HG03095 (cell line): ENCODE data around the gene SPRY2.
A peak's percentile ranks its signal among the peaks of the same experiment; 100 is the strongest.

Experiments used
- ATAC-seq: cut with Tn5 transposase; IDR thresholded peaks from one replicate; pipeline ENCODE4 v1.9.1; 2021; ENCODE audit warnings: moderate library complexity; ENCODE audit not compliant: unreplicated experiment

Gene SPRY2, protein sequence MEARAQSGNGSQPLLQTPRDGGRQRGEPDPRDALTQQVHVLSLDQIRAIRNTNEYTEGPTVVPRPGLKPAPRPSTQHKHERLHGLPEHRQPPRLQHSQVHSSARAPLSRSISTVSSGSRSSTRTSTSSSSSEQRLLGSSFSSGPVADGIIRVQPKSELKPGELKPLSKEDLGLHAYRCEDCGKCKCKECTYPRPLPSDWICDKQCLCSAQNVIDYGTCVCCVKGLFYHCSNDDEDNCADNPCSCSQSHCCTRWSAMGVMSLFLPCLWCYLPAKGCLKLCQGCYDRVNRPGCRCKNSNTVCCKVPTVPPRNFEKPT

DNA sequence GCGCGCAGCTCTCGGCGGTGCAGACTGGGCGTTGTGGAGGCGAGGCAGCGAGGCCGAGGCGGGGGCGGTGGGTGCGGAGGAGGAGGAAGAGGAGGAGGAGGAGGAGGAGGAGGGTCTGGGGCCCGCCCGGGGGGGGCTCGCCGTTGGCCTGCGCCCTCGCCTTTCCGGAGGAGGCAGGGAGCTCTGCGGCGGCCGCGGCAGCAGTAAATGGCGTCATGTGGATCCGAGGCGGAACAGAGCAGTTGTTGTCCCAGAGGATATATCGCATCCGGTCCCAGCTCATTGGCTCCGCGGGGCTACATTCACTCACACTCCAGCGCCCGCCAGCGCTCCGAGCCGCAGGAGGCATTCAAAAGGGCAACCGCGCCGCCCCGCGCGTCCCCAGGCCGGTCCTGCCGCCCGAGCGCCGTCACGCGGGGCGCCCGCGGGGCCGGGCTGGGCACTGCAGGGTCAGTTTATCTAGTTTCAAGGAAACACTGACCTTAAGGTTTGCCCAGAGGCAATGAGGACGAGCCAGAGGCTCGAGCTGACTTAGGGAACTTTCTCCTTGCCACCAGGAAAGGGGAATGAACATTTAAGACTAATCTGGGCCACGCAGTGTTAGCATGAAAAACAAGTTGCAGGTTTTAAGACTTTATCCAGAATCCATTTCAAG is at the start of gene SPRY2:
Gene SPRY2, minus strand, starts transcription at position 26 of the 655 bp plus-strand sequence. CDS start 3,421 bp downstream, outside the sequence.
- ATAC-seq, result peak; percentile 49

DNA sequence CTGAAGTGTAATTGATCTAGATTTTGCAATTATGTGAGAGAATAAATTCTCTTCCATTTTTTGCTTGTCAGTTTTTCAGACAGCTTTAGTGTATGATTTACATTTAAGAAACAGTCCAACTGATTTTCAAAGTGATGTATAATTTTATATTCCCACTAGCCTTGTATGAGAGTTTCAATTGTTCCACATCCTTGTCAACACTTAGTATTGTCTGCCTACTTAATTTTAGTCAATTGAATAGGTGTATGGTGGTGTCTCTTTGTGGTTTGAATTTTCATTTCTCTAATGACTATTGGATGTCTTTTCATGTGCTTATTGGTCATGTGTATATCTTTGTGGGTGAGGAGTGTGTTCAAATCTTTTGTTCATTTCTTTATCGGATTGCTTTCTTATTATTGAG is 49.4 kb upstream of the SPRY2 start:
- no peak for ATAC-seq

DNA sequence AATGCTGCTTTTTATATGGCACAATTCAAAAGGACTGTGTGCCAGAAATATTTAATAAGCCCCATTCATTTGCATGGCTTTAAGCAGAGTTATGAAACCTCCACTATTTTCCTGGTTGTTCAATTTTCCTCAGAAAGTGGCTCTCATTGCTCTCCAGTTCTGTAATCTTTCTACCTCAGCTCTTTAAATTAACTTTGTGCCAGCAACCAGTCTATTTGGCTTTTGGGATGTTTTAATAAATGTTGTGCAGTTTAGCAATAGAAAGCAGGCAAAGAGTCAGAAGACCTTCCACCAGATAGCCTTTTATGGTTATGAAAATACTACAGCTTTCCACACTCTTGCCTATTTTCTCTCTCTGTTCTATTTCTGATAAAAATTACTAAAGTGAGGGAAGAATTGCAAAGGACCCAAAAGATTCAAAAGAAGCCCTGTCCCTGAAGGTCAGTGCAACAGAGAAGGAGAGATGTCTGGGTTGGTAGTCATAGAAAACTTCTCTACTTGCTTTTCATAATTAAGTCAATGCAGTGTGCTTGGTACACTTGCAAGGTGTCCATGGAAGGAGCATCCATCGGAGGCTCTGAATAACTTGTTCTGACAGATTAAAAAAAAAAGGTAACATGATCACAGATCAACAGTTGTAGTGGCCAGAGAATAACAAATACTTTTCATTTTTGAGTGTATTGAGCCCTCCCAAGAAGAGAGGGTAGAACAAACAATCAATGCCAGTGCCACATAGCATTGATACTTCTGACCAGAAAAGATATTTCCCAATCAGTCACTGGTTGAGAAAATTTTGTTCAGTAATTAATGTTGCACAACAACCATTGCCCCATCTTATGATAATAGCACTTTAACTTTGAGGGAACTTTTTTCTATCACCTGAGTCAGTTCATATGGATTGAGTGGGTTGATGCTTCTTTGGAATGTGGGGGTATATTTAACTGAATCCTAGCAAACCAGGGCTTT is 48.4 kb upstream of the SPRY2 start:
- ATAC-seq, result no peak

DNA sequence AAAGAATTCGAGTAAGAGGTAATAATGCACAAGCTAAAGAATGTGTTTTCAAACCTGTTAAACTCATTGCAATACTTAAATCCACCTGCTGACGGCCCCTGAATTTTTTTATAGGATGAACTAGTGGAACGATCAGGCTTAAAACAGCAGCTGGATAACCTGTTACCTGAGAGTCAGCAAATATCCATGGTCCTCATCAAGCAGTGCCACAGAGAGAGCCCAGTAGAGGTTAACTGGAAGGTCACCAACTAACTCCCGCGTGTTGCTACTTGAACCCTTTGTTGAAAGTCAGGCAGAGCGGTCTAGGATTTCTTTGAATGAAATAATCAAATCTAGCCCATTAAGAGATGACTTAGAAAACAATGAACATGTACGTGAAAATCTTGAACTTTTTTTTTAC is 47.6 kb upstream of the SPRY2 start:
- no peak for ATAC-seq

DNA sequence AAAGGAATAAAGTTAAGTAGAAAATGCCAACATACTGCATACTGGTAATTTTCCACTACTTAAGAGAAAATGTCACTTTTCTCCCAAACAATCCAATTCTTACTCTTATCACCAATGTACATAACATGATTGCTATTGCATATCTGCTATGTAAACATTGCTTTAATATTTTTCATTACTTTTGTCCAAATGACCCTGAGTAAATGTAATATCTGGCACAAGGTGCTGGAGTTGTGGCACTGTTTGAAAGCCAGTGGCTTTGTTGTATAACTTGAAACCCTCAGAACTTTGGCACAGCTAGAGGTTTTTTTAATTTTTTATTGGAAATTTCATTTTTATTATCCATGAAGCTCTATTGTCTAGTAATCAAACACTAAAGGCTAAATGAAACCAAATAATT is 45.7 kb upstream of the SPRY2 start:
- ATAC-seq, result no peak

DNA sequence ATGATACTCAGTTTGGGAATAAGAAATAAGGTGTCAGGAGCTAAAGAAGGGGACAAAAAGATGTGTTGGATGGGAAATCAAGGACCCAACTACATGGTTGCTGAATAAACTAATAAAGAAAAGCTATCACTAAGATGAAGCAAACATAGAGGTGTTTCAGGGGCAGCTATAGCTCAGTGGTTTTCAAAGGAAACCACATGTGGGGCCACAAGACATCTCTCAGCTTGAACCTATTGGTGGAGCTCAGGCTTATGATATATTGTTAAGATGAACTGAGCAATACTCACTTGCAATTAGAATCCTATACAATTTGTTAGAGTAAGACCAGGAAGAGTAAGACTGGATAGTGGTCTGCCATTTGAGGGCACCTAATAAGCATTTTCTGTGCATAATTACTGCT is 45.1 kb upstream of the SPRY2 start:
- ATAC-seq, result no peak

DNA sequence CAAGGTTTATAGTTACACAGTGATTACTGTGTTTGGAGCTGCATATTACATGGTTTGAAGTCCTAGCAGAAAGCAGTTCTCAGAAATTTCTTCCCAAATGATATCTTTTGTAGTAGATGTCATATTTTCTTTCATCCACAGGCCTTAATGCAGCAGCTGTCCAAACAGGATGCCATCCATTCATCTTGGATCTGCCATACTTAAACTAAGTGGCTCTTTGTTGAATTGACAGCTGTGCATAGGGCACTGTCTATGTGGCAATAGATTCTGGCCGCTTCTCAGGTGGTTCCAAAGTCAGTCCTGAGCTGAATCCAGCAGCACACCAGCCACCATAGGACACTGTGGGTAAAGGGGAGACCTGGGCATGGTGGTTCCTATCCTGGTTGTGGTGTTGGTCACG is 41.6 kb upstream of the SPRY2 start:
- no peak for ATAC-seq

DNA sequence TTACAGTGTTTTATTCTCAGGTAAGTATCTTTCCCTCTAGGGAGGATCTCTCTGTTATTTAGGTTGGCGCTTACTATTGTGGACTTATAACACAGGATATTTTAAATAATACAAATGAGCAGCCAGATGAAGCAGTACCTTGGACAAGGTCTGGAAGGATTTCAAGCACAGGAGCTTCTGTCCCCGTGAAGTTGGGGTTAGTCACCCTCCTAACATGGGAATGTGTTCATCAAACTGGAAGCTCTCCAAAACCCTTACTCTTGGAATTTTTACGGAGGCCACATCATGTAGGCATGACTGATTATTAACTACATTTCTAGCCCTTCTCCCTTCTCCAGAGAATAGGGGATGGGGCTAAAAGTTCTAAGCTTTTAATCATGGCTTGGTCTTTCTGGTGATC is 38.3 kb upstream of the SPRY2 start:
- no peak for ATAC-seq

DNA sequence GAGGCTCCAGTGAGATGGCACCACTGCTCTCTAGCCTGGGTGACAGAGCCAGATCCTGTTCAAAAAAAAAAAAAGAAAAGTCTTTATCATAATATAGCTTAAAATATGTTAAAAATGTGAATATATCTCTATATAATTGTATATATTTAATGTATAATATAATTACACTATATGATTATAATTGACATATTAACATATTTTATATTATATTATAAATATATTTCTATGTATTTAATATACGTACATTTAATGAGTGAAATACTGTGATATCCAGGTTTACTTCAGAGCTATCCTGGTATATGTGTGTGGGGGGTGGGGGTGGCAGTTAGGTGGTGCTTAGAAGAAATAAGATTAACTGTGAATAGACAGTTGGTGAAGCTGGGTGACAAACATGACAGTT is 35.6 kb upstream of the SPRY2 start:
- ATAC-seq, result no peak

DNA sequence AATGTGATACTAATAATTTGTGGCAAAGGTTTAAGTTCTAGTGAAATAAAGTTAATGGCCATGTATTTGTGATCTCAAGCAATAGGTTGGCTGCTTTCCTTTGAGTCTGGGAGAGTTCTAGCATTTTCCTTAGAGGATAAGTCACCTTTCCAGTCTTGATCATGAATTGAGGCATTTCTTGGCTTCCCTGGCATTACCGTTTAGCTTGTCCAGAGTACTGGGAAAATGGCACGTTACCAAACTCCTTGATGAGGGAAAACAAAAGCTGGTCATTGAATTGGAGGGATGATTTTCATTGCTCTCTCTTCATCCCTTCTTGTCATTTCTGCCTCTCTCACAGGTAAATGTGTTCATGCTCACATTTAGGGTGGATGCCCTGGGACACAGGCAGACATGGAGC is 34.0 kb upstream of the SPRY2 start:
- no peak for ATAC-seq

DNA sequence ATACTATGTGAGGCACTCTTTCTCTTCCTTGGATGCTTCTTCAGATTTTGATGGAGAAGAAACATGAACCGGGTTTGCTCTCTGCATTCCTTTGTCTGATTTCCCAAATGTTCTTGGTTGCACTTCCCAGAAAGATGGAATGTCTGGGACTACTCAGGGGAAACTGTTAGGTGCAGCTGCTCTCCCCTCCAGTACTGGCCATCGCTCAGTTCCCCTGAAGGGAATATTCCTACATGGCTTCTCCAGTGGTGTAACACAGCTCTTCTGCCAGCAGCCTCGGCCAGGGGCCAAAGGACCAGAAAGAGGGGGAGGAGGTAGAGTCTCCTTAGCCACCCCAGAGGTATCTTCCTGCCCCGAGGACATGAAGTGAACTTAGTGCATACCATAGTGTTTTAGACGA is 33.5 kb upstream of the SPRY2 start:
- no peak for ATAC-seq

DNA sequence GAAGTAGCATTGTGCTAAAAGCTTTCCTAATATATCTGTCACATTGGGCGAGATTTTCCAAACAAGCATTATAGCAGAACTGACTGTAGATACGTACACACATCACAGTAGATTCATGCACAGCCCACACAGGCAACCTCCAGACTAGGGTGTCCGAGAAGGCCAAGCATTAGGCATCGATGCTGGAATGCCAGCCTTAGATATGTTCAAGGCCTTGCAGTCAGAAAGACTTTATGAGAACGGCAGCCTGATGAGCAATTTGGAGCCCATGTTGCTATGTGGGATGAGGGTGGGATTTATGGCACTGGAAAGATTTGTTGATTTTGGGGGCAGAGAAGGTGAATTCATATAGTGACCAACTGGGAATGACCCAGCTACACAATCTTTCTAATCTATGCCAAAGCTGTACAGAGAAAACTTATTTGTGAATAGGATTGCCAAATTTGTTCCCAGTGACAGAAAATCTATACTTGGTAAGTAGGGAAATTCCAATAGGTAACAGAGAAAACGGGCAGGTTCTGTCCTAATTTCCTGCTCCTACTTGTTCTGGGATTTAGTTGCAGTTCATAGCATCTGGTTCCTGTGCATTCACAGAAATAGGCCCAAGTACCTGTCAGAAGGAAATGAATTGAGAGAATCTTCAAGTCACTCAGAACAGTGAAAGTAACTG is 31.0 kb upstream of the SPRY2 start:
- ATAC-seq, result no peak

DNA sequence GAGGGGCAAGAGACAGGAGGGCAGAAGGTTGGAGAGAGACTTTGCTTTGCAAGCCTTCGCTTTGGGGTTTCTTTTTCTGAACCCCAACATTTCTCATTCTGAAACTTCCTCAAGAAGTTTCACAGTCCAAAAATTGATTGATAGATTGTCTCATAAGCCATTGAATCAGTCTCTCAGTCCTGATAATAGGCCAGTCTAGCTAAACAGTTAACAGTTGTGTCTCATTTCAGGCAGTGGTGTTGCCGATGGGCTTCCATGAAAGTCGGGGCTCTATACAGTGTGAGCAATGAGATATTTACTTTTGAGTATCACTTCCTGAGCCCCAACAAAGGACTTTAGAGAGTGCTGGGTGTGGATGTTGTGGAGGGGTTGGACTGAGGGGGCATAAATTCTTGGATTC is 26.5 kb upstream of the SPRY2 start:
- no peak for ATAC-seq

DNA sequence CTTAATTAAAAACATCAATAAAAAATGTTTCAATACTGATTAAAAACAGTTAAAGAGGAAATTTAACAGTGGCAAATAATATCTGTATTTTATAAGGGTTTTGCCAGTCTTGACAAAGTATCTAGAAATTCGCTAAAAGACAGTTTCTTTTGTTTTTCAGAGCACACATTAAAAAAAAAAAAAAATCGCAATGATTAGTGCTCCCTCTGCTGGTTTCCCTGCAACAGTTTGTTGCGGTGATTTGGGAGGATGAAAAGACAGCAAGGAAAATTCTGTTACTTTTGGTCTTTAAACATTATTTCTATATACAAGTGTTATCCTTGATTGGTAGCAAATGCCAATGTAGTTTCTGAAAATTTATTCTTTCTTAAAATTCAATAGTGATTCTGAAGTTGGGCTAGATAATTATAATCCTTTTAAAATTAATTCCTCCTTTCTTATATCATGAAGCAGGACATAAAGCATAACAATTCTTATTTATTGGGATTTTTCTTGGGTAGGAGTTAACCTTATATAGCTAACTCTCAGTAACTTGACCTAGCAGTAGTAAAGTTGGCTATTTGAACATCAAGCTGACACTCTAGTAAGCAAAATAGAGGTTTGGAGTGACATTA is 23.1 kb upstream of the SPRY2 start:
- no peak for ATAC-seq

DNA sequence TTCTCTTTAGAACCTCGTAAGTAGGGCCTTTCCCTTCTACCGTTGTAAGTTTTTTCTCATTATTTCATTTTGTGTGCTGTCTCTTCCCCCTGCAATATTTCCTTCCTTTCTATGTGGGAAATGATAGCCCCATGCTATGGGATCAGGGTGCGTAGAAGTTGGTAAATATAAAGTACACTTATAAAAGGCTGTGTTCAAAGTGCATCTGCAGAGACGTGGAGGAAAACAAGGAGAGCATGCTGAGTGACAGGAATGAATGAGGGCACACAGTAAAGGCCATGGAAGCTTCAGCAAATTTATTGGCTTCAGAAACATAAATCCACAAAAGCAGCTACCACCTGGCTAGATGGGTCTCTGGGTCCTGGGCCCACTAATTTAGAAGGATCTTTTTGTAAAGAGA is 21.6 kb upstream of the SPRY2 start:
- ATAC-seq, result no peak

DNA sequence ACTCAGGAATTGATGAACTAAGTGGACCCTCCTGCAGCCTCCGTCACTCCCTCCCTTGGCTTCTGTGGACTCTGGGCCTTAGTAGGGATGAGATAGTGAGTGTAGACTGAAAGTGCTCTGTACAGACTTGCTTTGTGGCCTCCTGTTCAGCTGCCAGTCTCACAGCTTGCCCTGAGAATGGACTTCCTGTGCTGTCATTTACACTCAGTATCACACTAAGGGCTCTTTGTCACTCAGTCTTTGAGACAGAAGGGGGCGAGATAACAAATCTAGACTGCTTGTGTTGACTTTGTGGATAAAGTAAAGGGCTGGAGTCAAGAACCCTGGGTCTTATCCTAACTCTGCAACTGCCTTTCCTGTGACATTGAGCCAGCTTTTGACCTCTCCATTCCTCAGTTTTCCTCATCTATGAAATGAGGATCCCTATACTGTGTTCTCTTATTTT is 21.0 kb upstream of the SPRY2 start:
- peak; percentile 64 for ATAC-seq

DNA sequence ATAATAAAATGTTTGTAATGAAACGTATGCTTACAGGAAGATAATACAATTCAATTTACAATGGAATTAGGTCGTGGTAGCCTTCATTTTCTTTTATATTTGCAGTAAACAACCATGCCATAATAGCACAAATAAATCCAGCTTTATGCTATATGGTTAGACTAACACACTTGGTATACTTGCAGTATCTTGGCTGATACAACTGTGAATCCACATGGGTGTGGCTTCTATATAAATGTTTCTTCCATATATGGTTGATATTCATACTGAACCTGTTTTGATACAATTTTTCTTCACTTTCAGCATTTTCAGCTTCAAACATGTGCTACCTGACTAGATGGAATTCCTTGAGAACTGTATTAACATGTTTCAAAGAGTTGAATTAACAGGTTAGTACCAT is 20.4 kb upstream of the SPRY2 start:
- no peak for ATAC-seq

DNA sequence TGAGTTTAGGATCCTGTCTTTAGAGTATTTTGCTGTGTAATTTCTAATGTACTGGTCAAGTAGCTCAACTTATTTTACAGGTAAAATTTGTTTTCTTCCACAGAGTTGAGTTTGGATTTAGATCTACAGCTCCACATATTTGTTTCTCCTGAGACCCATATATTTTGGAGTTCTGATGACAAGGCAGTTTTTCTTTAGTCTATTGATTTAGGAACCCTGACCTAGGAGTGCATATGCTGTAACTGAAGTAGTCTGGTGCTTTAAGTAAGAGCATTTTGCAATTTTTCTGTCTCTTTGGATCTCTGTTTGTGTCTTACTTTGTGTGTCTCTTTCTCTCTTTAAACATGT is 19.5 kb upstream of the SPRY2 start:
- ATAC-seq, result no peak

DNA sequence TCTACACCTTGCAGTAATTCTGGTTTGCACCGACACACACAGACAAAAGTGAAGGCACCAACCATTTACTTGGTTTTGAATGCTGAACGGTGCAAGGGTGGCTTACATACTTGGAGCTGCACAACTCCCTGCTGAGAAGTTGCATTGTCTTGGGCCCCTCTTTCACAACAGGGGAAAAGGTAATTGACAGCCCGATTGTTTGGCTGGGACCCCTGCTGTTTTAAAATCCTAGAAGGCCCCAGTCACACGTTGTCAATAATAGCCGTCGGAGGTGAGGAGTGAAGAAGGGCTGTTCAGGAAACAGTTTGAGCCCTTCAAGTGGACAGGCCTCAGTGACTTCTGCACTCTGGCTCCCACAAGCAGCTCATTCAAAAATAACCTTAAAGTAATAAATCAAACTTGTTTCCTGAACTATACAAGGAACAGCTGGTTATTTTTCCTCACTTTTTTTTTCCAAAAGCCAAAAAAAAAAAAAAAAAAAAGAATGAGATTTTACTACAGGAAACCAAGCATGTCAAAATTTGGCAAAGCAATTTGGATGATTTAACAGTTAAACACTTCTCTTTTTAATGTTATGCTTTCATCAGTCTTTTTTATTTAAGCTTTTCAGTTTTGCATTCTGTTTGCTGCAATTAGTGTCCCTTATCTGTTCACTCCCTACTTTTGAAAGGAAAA is 19.0 kb upstream of the SPRY2 start:
- no peak for ATAC-seq

DNA sequence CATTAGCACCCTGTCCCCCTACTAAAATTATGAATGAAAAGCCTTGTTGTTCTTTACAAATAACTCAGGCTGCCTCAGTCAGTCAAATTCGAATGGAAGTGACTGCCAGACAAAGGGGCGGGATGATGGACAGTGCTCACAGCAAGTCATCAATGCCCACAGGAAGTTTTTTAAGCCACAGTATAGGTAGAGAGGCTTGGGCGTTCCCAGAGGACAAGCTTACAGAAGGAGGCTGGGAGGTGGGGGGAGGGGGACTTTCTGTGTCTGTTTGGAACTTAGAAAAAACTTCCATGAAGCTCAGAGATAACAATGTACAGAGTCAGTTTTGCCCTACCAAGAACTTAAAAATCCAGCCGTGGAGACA is 18.5 kb upstream of the SPRY2 start:
- ATAC-seq, result no peak
